Kidney (tissue), 14 donors: ENCODE data around the gene MAGEA11. TPM values are rescaled to one million over a fixed set of nuclear protein-coding genes. Genes with fewer than 3 reads are reported as not detected.
"Not testable (repeated sequence)": the region's sequence is repeated elsewhere in the genome, so short reads cannot be mapped to it uniquely, and the experiment has no call there.

Experiments used
- DNase-seq, 5 donors: peaks; one replicate each; pipeline ENCODE4 v3.0.0-alpha.2; 2013 to 2020
- FAIRE-seq: peaks from 2 replicates; lab custom pipeline; 2012; peaks lifted over from hg19 to GRCh38; lab: Jason Lieb, UNC
- H3K27ac ChIP-seq, 2 donors: one replicate each; pipeline ENCODE4 v1.7.0; 2013; ENCODE audit warnings: low read depth in 2 of 2, low read length in 2 of 2, inconsistent platforms in 1 of 2
- H3K27me3 ChIP-seq: one replicate; pipeline ENCODE4 v1.7.1; 2013; ENCODE audit warnings: low read length, inconsistent platforms; ENCODE audit not compliant: control insufficient read depth, insufficient read depth
- H3K36me3 ChIP-seq, 3 donors: one replicate each; pipeline versions ENCODE4 v1.7.0 to v1.7.1; 2013; ENCODE audit warnings: low read length in 3 of 3, control low read depth in 1 of 3, inconsistent platforms in 1 of 3; ENCODE audit not compliant: insufficient read depth in 3 of 3, control insufficient read depth in 2 of 3
- H3K4me1 ChIP-seq, 3 donors: one replicate each; pipeline versions ENCODE4 v1.7.0 to v1.7.1; 2013; ENCODE audit warnings: low read length in 3 of 3, inconsistent platforms in 1 of 3, low read depth in 1 of 3; ENCODE audit not compliant: control insufficient read depth in 2 of 3, insufficient read depth in 2 of 3
- H3K4me3 ChIP-seq, 3 donors: one replicate each; pipeline versions ENCODE4 v1.7.0 to v1.8.1; 2013; ENCODE audit warnings: low read length in 3 of 3, control low read depth in 1 of 3, inconsistent platforms in 1 of 3
- H3K9ac ChIP-seq, 3 donors: one replicate each; pipeline versions ENCODE4 v1.7.0 to v1.7.1; 2013; ENCODE audit warnings: low read length in 3 of 3, control low read depth in 1 of 3, inconsistent platforms in 1 of 3
- H3K9me3 ChIP-seq, 3 donors: one replicate each; pipeline versions ENCODE4 v1.7.0 to v1.7.1; 2013; ENCODE audit warnings: low read length in 3 of 3, control low read depth in 1 of 3, inconsistent platforms in 1 of 3; ENCODE audit not compliant: control insufficient read depth in 2 of 3, insufficient read depth in 1 of 3
- CTCF ChIP-seq: IDR thresholded peaks from 3 replicates; pipeline ENCODE4 v1.5.1; 2012; ENCODE audit warnings: mild to moderate bottlenecking, moderate library complexity, borderline replicate concordance; ENCODE audit not compliant: insufficient read depth; ENCODE audit errors: extremely low read depth
- intact Hi-C: fragments of 100-400 bp; cut with DNase I; formaldehyde crosslinking; loops from one replicate; pipeline ENCODE4 v1.11.1; 2022
- polyA plus RNA-seq: library from polyadenylated mRNA; stranded (reverse); fragments of 350-450 nt; fragmentation: Illumina TruSeq; extraction: RNeasy Lipid Tissue Mini Kit (QIAGEN cat#74804); gene quantifications from one replicate; pipeline ENCODE4 v1.2.3, GENCODE V29; 2014; ENCODE audit warnings: low read depth, low replicate concordance; ENCODE audit not compliant: insufficient read depth
- total RNA-seq: library from RNA; stranded (reverse); fragmentation: NEBNext Ultra II Directional; extraction: Animal tissue kit (Norgen Biotek cat#: 25700); gene quantifications from one replicate; pipeline ENCODE4 v1.2.1, GENCODE V29; 2021
- donor health status: control.
- donor health status: control.
- donor health status: control.
- donor health status: control.
- donor health status: control.
- donor health status: DM: yes; HTN: yes; CAD: no.
- donor health status: Normal renal cell carcinoma (clear cell type).

The MAGEA11 gene
- total and polyA plus RNA-seq, 2 donors from 2014 or later: not detected

GRCh38 chrX:149757206-149758067, 45.6 kb downstream of the MAGEA11 start:
- intact Hi-C loops: no loop called here
- H3K9me3 ChIP-seq: no peaks in the 10 kb centered on the region
- no peak overlapping the region for H3K9ac ChIP-seq
- H3K36me3 ChIP-seq: no peaks in the 10 kb centered on the region
- no peak for FAIRE-seq
- H3K27me3 ChIP-seq: no peaks in the 10 kb centered on the region
- no peak overlapping the region for H3K4me3 ChIP-seq
- no peak for DNase-seq
- no peaks in the 10 kb centered on the region for H3K4me1 ChIP-seq
- H3K27ac ChIP-seq: no peak overlapping the region
- TF ChIP-seq CTCF: no peak

- no peak overlapping the region for H3K27ac ChIP-seq
- H3K4me1 ChIP-seq: no peaks in the 10 kb centered on the region
- H3K9ac ChIP-seq: no peak overlapping the region
- no peak for TF ChIP-seq CTCF
- H3K4me3 ChIP-seq: no peak overlapping the region
- no peak for DNase-seq
- intact Hi-C loops: no loop called here
- H3K9me3 ChIP-seq: no peaks in the 10 kb centered on the region
- FAIRE-seq: no peak
- H3K36me3 ChIP-seq: no peaks in the 10 kb centered on the region
- no peaks in the 10 kb centered on the region for H3K27me3 ChIP-seq
Observed at GRCh38 chrX:149758068-149758714, 46.3 kb downstream of the MAGEA11 start.

GRCh38 chrX:149758715-149759078, 46.8 kb downstream of the MAGEA11 start:
- DNase-seq, FAIRE-seq, H3K9ac ChIP-seq, intact Hi-C loops, H3K36me3 ChIP-seq, H3K27me3 ChIP-seq, H3K9me3 ChIP-seq, H3K4me1 ChIP-seq, H3K27ac ChIP-seq, H3K4me3 ChIP-seq: not testable (repeated sequence)

DNA sequence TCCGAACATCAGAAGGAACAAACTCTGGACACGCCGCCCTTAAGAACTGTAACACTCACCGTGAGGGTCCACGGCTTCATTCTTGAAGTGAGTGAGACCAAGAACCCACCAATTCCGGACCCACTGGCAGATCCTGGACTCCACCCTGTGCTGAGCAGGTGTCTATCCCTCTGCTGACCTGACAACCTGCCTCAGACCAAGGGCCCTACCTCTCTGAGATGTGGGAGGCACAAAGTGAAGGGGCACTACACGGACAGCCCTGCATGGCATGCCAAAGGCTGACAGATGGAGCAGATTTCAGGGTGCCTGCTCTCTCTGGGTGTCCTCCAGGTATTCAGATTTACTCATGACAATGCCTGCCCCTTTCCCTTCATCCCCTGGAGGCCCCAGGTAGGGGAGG, 48.0 kb downstream of the MAGEA11 start:
- no peak overlapping the region for H3K4me3 ChIP-seq
- no peaks in the 10 kb centered on the region for H3K27me3 ChIP-seq
- H3K4me1 ChIP-seq: no peaks in the 10 kb centered on the region
- no peak overlapping the region for H3K27ac ChIP-seq
- intact Hi-C loops: no loop called here
- no peaks in the 10 kb centered on the region for H3K36me3 ChIP-seq
- DNase-seq: no peak
- FAIRE-seq: no peak
- no peaks in the 10 kb centered on the region for H3K9me3 ChIP-seq
- TF ChIP-seq CTCF: no peak
- H3K9ac ChIP-seq: no peak overlapping the region
